ENCODE results near the gene NWD2. TPM values are rescaled to one million over a fixed set of nuclear protein-coding genes. Genes with fewer than 3 reads are reported as not detected.

Gene NWD2
- polyA plus RNA-seq, 2 of the 4 experiments (the other 2 are of a cell fraction): not detected

GRCh38 chr4:37219242-37219641 is 25.3 kb upstream of the NWD2 start:
- FAIRE-seq (no peak), ATAC-seq (no peak), DNase-seq (ENCODE audit: low read depth in 1 of 2, low spot score in 1 of 2) (no peak)
- H3K4me1 ChIP-seq: no peaks in the 10 kb centered on the region
- H3K27ac ChIP-seq: no peak overlapping the region
- ChIA-PET CTCF (no interaction called here), POLR2A (no interaction called here)
- no peak overlapping the region for H3K4me2 ChIP-seq
- no peak for TF ChIP-seq FOXS1 (CRISPR knock-in tag; IDR thresholded peaks at IDR 0.05)
- TF ChIP-seq MYC (IDR thresholded peaks at IDR 0.05; ENCODE audit: borderline replicate concordance, low read length): no peak
- no peak for TF ChIP-seq FOSL2 (IDR thresholded peaks at IDR 0.05)
- no peak for TF ChIP-seq FOSL2 (CRISPR knock-in tag; IDR thresholded peaks at IDR 0.05)
- no peak for TF ChIP-seq USF2 (IDR thresholded peaks at IDR 0.05)
- no peak for TF ChIP-seq ELK1 (IDR thresholded peaks at IDR 0.05; ENCODE audit: low read depth, low read length)
- TF ChIP-seq CBX2 (IDR thresholded peaks at IDR 0.05; ENCODE audit: borderline replicate concordance, low read depth): no peak
- TF ChIP-seq PHF8 (IDR thresholded peaks at IDR 0.05; ENCODE audit: borderline replicate concordance, low read depth): no peak
- TF ChIP-seq HMGXB4 (CRISPR knock-in tag; IDR thresholded peaks at IDR 0.05; ENCODE audit: borderline replicate concordance): no peak
- no peak for TF ChIP-seq ZSCAN20 (CRISPR knock-in tag; IDR thresholded peaks at IDR 0.05)
- no peaks in the 10 kb centered on the region for H3K9me3 ChIP-seq
- 0% methylated on average over 3 of the region's 3 CpGs for WGBS (ENCODE audit: missing lambda C conversion rate)
- no peak overlapping the region for H3K4me3 ChIP-seq

- Histone ChIP-seq H3K4me3 (no peak overlapping the region), H3K4me1 (no peaks in the 10 kb centered on the region), H3K4me2 (no peak overlapping the region), H3K9me3 (no peaks in the 10 kb centered on the region), H3K27ac (no peak overlapping the region)
- DNase-seq (ENCODE audit: low read depth in 1 of 2, low spot score in 1 of 2) (no peak), FAIRE-seq (no peak), ATAC-seq (no peak)
- POLR2A ChIA-PET: no interaction called here
- no peak for TF ChIP-seq FOXS1 (CRISPR knock-in tag; IDR thresholded peaks at IDR 0.05)
- TF ChIP-seq CHD4 (IDR thresholded peaks at IDR 0.05; ENCODE audit: borderline replicate concordance): no peak
- TF ChIP-seq HDAC2 (IDR thresholded peaks at IDR 0.05): no peak
- TF ChIP-seq EP300 (IDR thresholded peaks at IDR 0.05): no peak
- no peak for TF ChIP-seq ZC3H11A (IDR thresholded peaks at IDR 0.05)
- no peak for TF ChIP-seq HMGXB4 (CRISPR knock-in tag; IDR thresholded peaks at IDR 0.05; ENCODE audit: borderline replicate concordance)
- TF ChIP-seq RCOR1 (IDR thresholded peaks at IDR 0.05; ENCODE audit: low read depth, low read length): no peak
- no peak for TF ChIP-seq BCL3 (IDR thresholded peaks at IDR 0.05)
- TF ChIP-seq SREBF2 (IDR thresholded peaks at IDR 0.05): no peak
- TF ChIP-seq ZFP36 (IDR thresholded peaks at IDR 0.05; ENCODE audit: borderline replicate concordance, partially characterized antibody): no peak
- no peak for TF ChIP-seq RFX5 (IDR thresholded peaks at IDR 0.05)
- TF ChIP-seq MYC (IDR thresholded peaks at IDR 0.05; ENCODE audit: borderline replicate concordance, low read length): no peak
- TF ChIP-seq NFE2L2 (conservative IDR thresholded peaks at IDR 0.05; ENCODE audit: low read length): no peak
- 0% methylated on average over 2 of the region's 2 CpGs for WGBS (ENCODE audit: missing lambda C conversion rate)
- CTCF ChIA-PET: no interaction called here
These were observed 24.6 kb upstream of the NWD2 start for GRCh38 chr4:37219990-37220389.

All from A549 (cell line).